Effector memory CD8-positive, alpha-beta T cell (primary cell): Measurements from ENCODE around the gene LRP8.

Source experiments
- ATAC-seq: fragments of 150-1000 bp; cut with Tn5 transposase; replicated peaks from 2 replicates; pipeline ENCODE4 v1.10.0; 2021; ENCODE audit warnings: mild to moderate bottlenecking, moderate library complexity
- DNase-seq, 3 experiments: peaks; one replicate each; pipeline ENCODE4 v3.0.0; 2021
- H3K27ac Mint-ChIP-seq, 2 donors: one replicate each; pipeline ENCODE4 v1.8.0; 2022; ENCODE audit warnings: mild to moderate bottlenecking in 2 of 2, mixed read lengths in 2 of 2, moderate library complexity in 2 of 2
- H3K27me3 Mint-ChIP-seq, 2 donors: one replicate each; pipeline ENCODE4 v1.8.0; 2022; ENCODE audit warnings: mixed read lengths in 2 of 2
- H3K36me3 Mint-ChIP-seq: one replicate; pipeline ENCODE4 v1.8.0; 2022; ENCODE audit warnings: mild to moderate bottlenecking, moderate library complexity, mixed read lengths; ENCODE audit not compliant: insufficient read depth
- H3K4me1 Mint-ChIP-seq, 2 donors: one replicate each; pipeline ENCODE4 v1.8.0; 2022; ENCODE audit warnings: low read depth in 2 of 2, mixed read lengths in 2 of 2
- H3K4me3 Mint-ChIP-seq, 2 donors: one replicate each; pipeline ENCODE4 v1.8.0; 2022; ENCODE audit warnings: mild to moderate bottlenecking in 2 of 2, mixed read lengths in 2 of 2, moderate library complexity in 2 of 2
- H3K9me3 Mint-ChIP-seq, 2 donors: one replicate each; pipeline ENCODE4 v1.8.0; 2022; ENCODE audit warnings: mixed read lengths in 2 of 2

Gene LRP8

DNA sequence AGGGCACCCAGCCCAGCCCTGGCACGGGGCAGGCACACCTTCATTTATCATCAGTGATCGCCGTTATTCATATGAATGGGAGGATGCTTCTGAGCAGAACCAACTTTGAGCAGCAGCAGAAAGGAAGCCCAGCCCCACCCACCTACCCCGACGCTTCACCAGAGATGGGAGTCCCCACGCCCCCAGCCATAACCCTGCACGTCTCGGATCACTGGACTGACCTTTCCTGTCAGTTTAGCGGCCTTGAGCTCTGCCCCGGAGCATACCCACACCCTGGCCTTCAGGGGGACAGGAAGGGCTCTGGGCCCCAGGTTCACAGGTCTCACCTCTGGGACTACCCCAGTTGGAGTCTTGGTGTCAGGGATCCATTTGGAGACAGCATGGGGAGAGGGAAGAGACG lies 18.1 kb downstream of the LRP8 start:
- no peak for ATAC-seq
- H3K27ac Mint-ChIP-seq = peak overlapping the region in 1 of 2 donors; percentile 26

DNA sequence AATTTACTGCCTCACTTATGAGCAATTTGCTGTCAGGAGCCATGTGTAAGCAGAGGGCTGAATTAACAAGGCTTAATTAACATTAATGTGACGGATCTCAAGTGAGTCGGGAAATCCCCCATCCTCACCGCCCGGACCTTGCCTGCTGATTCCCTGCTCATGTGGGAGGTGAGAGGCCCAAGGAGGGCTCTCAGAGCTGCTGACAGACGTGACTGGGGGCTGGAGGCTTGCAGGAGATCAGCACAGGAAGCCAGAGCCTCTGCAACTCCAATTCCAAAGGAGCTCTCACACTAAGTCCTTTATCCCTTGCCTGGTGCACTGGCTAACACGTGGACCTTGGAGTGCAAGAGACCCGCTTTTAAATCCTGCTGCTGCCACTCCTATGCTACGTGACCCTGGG lies 19.4 kb downstream of the LRP8 start:
- peaks cover 8% of the 10 kb centered on the region for H3K36me3 Mint-ChIP-seq
- ATAC-seq (no peak), DNase-seq (no peak)
- H3K27ac Mint-ChIP-seq = no peak overlapping the region
- H3K9me3 Mint-ChIP-seq = no peaks in the 10 kb centered on the region
- H3K4me1 Mint-ChIP-seq = peaks cover 19 to 20% of the 10 kb centered on the region in 2 donors
- H3K4me3 Mint-ChIP-seq = no peak overlapping the region
- no peaks in the 10 kb centered on the region for H3K27me3 Mint-ChIP-seq

More for the DNA sequence above, 18.1 kb downstream of the LRP8 start:
- H3K9me3 Mint-ChIP-seq = no peaks in the 10 kb centered on the region
- no peaks in the 10 kb centered on the region for H3K27me3 Mint-ChIP-seq
- no peak for DNase-seq
- no peak overlapping the region for H3K4me3 Mint-ChIP-seq
- peaks cover 19 to 21% of the 10 kb centered on the region in 2 donors for H3K4me1 Mint-ChIP-seq
- peaks cover 12% of the 10 kb centered on the region for H3K36me3 Mint-ChIP-seq

GRCh38 chr1:53307037-53307436 lies 20.8 kb downstream of the LRP8 start:
- peaks cover 19 to 20% of the 10 kb centered on the region in 2 donors for H3K4me1 Mint-ChIP-seq
- H3K4me3 Mint-ChIP-seq = no peak overlapping the region
- ATAC-seq (no peak), DNase-seq (no peak)
- H3K27ac Mint-ChIP-seq = peak overlapping the region; percentile 77 to 85
- peaks cover 8% of the 10 kb centered on the region for H3K36me3 Mint-ChIP-seq
- no peaks in the 10 kb centered on the region for H3K27me3 Mint-ChIP-seq
- H3K9me3 Mint-ChIP-seq = no peaks in the 10 kb centered on the region

- H3K9me3 Mint-ChIP-seq = no peaks in the 10 kb centered on the region
- no peak for DNase-seq
- H3K27me3 Mint-ChIP-seq = no peaks in the 10 kb centered on the region
- no peak overlapping the region for H3K4me3 Mint-ChIP-seq
- peaks cover 16 to 20% of the 10 kb centered on the region in 2 donors for H3K4me1 Mint-ChIP-seq
- ATAC-seq = no peak
- H3K27ac Mint-ChIP-seq = peak overlapping the region; percentile 77 to 85
- peaks cover 5% of the 10 kb centered on the region for H3K36me3 Mint-ChIP-seq
Measured at GRCh38 chr1:53306168-53306567, 21.7 kb downstream of the LRP8 start.

GRCh38 chr1:53305650-53306049 lies 22.2 kb downstream of the LRP8 start:
- Mint-ChIP-seq H3K27ac (peak overlapping the region in 1 of 2 donors; percentile 85), H3K36me3 (peaks cover 5% of the 10 kb centered on the region)
- no peak for ATAC-seq

DNA sequence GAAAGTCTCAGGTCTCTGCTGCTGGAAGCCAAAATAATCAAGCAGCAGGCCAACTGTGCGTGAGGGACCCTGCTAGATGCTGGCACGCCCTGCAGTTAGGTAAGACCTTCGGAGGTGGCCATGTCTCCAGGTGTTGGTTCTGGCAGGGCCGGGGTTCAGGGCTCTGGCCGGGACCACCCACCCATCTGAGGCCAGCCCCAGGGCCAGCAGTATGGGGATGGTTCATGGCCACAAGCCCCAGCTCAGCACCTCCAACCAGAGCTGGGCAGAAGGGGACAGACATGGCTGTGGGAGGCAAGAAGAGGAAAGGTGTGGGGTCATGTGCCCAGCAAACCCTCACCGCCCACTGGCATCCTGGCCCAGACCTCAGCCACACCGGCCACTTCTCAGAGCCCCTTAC lies 23.3 kb downstream of the LRP8 start:
- H3K27ac Mint-ChIP-seq = no peak overlapping the region
- H3K4me1 Mint-ChIP-seq = peaks cover 13 to 15% of the 10 kb centered on the region in 2 donors
- H3K36me3 Mint-ChIP-seq = peaks cover 5% of the 10 kb centered on the region
- no peak for DNase-seq
- ATAC-seq = no peak
- H3K4me3 Mint-ChIP-seq = no peak overlapping the region
- H3K9me3 Mint-ChIP-seq = no peaks in the 10 kb centered on the region
- no peaks in the 10 kb centered on the region for H3K27me3 Mint-ChIP-seq

More at GRCh38 chr1:53305650-53306049, 22.2 kb downstream of the LRP8 start:
- DNase-seq = no peak
- Mint-ChIP-seq H3K9me3 (no peaks in the 10 kb centered on the region), H3K27me3 (no peaks in the 10 kb centered on the region), H3K4me1 (peaks cover 15 to 18% of the 10 kb centered on the region in 2 donors), H3K4me3 (no peak overlapping the region)

- Mint-ChIP-seq H3K36me3 (peaks cover 2% of the 10 kb centered on the region), H3K27ac (no peak overlapping the region), H3K9me3 (no peaks in the 10 kb centered on the region), H3K4me1 (peaks cover 13 to 15% of the 10 kb centered on the region in 2 donors), H3K4me3 (no peak overlapping the region), H3K27me3 (no peaks in the 10 kb centered on the region)
- ATAC-seq (no peak), DNase-seq (no peak)
Measured at GRCh38 chr1:53303726-53304515, 23.9 kb downstream of the LRP8 start.

DNA sequence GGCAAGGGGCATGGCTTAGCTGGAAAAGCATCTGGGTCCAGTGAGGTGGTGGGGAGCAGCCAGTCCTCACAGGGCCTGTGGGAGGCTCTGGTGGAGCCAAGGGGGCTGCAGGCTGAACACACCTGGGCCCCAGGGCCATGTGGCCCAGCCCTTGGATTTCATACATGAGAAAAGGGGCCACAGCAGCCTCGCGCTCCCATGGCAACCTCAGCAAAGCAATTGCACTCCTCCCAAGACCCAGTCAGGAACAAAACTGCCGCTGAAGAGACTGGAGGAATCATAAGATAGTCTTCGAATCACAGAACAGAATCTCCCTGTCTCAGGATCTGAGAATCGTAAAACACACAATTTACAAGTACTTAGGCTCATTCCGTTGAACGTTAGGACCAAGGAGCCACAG lies 24.6 kb downstream of the LRP8 start:
- Mint-ChIP-seq H3K4me1 (peaks cover 13 to 15% of the 10 kb centered on the region in 2 donors), H3K36me3 (no peaks in the 10 kb centered on the region), H3K27ac (no peak overlapping the region), H3K9me3 (no peaks in the 10 kb centered on the region), H3K4me3 (no peak overlapping the region), H3K27me3 (no peaks in the 10 kb centered on the region)
- no peak for DNase-seq
- no peak for ATAC-seq

DNA sequence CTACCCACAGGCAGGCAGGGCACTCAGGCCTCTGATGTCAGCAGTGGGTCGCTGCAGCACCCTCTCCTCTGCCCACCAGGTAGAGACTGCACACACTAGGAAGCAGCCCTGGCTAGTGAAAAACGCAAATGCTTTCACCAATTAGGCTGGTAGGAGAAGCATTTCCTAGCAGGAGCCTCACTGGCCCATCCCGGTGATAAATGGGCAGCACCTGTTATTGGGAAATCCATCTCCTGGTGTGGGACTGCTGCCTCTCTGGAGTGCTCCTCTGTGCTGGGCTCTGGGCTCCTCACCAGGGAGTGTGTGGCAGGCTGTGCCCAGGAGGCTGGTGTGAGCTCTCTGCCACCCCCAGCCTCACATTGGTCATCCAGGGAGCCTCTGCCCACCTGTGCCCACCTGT lies 28.6 kb downstream of the LRP8 start:
- Mint-ChIP-seq H3K27me3 (no peaks in the 10 kb centered on the region), H3K36me3 (no peaks in the 10 kb centered on the region), H3K4me3 (no peak overlapping the region)

GRCh38 chr1:53298045-53298637 lies 29.7 kb downstream of the LRP8 start:
- peaks cover 18 to 24% of the 10 kb centered on the region in 2 donors for H3K4me1 Mint-ChIP-seq
- no peaks in the 10 kb centered on the region for H3K27me3 Mint-ChIP-seq
- no peak overlapping the region for H3K27ac Mint-ChIP-seq
- no peak for ATAC-seq
- H3K36me3 Mint-ChIP-seq = no peaks in the 10 kb centered on the region
- H3K9me3 Mint-ChIP-seq = no peaks in the 10 kb centered on the region
- H3K4me3 Mint-ChIP-seq = no peak overlapping the region
- DNase-seq = no peak

More for the DNA sequence above, 28.6 kb downstream of the LRP8 start:
- Mint-ChIP-seq H3K27ac (peak overlapping the region; percentile 35 to 41), H3K9me3 (no peaks in the 10 kb centered on the region), H3K4me1 (peaks cover 13% of the 10 kb centered on the region in 2 donors)
- no peak for ATAC-seq
- DNase-seq = no peak

DNA sequence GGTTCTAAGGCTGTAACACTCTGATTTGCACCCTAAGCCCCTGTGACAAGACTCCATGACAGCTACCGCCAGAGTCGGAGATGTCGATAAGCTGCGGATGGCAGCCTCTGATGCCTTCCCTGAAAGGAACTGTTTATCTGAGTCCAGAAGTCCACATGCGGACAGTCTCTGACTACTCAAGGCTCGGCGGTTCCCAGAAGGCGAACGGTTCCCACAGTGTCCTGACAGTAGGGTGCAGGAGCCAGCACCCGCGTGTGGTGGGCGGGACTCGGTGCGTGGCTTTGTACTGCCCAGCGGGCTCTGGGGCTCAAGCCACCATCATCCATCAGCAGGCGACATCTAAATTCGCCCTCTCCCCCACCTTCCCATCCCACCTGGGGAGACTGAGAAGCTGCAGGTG lies 30.7 kb downstream of the LRP8 start:
- Mint-ChIP-seq H3K27ac (peak overlapping the region in 1 of 2 donors; percentile 91), H3K9me3 (no peaks in the 10 kb centered on the region), H3K4me1 (peaks cover 25 to 30% of the 10 kb centered on the region in 2 donors), H3K36me3 (no peaks in the 10 kb centered on the region), H3K27me3 (no peaks in the 10 kb centered on the region), H3K4me3 (no peak overlapping the region)
- DNase-seq = no peak
- ATAC-seq = no peak

- Mint-ChIP-seq H3K27ac (peak overlapping the region; percentile 91 to 95), H3K9me3 (no peaks in the 10 kb centered on the region), H3K36me3 (no peaks in the 10 kb centered on the region), H3K4me1 (peaks cover 25 to 33% of the 10 kb centered on the region in 2 donors), H3K27me3 (no peaks in the 10 kb centered on the region), H3K4me3 (no peak overlapping the region)
- peak; percentile 41 for ATAC-seq
- no peak for DNase-seq
Measured at GRCh38 chr1:53296117-53296749, 31.6 kb downstream of the LRP8 start.

DNA sequence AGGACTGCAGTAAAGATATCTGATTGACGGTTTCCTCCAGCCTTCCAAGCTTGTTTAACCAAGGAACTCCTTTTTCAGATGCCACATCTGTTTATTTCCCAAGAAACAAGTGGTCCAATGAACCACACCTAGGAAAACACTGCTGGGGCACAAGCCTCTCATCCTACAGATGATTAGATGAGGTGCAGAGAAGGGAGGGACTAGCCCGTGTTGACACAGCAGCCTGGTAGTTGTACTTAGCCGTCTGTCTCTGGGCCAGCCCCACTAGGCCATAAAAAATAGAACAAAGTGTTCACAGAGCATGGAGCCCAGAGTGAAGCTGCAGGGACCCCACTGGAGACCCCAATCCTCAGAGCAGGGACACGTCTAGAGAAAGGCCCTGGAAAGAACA lies 32.1 kb downstream of the LRP8 start:
- no peak for ATAC-seq
- DNase-seq = no peak
- Mint-ChIP-seq H3K36me3 (no peaks in the 10 kb centered on the region), H3K27me3 (no peaks in the 10 kb centered on the region), H3K27ac (peak overlapping the region; percentile 91 to 95), H3K4me1 (peaks cover 25 to 33% of the 10 kb centered on the region in 2 donors), H3K4me3 (no peak overlapping the region), H3K9me3 (no peaks in the 10 kb centered on the region)
